SK-N-DZ (cell line): Measurements from ENCODE around the gene SVIL.
"Not testable (repeated sequence)": the region's sequence is repeated elsewhere in the genome, so short reads cannot be mapped to it uniquely, and the experiment has no call there.

Experiments used
- DNase-seq: peaks from one replicate; pipeline ENCODE4 v3.0.0-alpha.2; 2015; ENCODE audit warnings: low spot score

SVIL gene

DNA sequence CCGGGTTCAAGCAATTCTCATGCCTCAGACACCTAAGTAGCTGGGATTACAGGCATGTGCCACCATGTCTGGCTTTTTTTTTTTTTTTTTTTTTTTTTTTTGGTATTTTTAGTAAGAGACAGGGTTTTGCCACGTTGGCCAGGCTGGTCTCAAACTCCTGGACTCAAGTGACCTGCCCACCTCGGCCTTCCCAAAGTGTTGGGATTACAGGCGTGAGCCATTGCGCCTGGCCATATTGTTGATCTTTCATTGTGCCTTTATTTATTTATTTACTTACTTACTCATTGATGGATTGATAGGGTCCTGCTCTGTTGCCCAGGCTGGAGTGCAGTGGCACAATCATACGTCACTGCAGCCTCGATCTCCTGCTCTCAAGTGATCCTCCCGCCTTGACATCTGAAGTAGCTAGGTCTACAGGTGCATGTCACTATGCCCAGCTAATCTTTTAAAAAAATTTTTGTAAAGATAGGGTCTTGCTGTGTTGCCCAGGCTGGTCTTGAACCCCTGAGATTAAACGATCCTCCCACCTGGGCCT lies 30.4 kb downstream of the SVIL start:
- no peak for DNase-seq

DNA sequence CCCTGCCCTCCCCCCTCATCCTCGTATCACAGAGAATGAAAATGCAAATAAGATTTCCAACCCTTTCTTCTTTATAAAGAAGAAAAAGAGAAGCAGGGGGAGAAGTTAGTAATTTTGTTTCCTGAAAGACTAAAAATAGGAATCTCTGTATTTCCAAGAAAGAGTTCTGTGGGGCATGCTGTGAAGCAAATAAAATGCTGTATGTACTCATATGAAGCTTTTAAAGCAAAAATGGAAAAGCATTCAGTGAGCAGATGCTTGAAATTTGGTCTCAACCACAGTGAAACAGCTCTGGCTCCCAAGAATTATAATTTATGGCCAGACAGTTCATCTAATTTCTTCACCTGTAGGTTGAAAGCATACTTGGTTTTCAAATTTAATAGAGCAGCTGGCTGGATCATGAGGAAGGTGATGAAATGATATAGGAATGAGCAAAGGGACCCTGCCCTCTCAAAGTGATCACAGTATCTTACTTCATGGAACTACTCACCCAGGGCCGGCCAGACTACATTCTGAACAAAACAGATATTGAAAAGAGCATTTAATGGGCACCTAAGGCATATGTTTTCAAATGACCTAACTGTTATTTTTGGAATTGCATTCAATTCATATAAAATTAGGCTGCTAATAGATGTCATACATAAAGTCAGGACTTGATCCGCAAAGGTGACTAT lies 31.4 kb downstream of the SVIL start:
- DNase-seq: peak; percentile 12

DNA sequence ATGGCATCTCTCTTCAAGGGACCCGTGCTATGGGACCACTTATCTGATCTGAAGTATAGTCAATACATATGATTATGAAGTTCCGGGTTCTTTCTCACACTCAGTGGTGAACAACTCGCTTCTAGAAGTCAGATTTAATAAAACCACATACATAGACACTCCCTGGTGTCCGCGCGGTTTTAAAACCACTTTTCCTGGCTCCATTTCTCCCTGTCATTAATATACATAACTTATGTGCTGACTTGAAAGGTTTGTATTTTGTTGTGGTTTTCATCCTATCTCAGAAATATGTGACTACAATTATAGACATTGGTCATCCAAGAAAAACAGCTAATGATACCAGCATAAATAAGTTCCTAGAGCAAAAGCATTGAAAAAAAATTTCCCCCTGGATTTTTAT lies 34.0 kb downstream of the SVIL start:
- DNase-seq: no peak

DNA sequence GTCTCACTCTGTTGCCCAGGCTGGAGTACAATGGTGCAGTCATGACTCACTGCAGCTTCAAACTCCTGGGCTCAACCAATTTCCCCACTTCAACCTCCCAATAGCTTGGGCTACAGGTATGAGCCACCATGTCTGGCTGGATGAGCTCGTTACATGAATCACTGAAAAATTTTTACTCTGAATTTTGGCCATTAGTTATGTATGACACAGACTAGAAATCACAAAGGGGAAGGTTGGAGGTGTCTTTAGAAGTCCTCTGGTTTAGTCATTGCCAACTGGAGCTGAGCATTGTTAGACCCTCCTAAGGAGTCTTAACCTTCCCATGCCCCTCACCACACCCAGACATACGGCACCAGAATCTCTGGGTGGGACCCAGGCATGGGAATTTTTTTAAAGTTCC lies 34.7 kb downstream of the SVIL start:
- no peak for DNase-seq

DNA sequence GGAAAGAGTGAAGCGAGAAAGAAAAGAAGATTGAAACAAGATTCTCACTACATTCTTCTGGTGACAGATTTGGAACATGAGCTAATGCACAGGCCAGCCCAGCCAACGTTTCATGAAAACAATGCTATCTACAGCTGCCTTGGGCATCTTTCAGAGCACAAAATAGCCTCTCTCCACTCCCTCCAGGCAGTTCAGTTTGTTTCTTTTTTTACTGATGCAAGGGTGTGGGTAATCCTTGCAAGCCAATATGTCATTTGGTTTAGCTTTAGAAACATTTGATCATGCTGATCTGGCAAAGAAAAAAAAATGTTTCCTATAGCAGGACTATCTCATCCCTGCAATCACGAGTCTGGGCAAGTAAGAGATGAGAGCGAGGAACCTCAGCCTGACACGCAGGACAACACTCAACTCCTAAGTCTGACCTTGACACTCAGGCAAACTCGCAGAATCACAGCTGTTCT lies 35.9 kb downstream of the SVIL start:
- DNase-seq: no peak

DNA sequence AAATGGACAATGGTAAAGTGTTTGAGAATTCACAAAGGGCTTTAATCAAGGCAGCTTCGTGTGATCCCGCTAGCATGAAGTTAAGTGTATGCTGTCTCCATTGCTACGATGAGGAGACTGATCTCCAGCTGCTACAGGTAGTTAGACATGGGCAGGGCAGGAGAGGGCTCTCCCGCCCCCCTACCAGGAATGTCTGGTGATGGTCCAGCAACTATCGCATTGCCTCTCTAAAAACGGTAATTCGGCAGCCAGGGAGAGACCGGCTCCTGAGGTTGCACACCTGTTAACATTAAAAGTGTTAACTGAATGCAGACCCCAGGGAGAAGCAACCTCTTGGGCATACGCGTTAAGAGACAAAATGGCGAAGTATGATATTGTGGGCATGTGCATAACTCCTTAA lies 37.9 kb downstream of the SVIL start:
- DNase-seq: no peak

DNA sequence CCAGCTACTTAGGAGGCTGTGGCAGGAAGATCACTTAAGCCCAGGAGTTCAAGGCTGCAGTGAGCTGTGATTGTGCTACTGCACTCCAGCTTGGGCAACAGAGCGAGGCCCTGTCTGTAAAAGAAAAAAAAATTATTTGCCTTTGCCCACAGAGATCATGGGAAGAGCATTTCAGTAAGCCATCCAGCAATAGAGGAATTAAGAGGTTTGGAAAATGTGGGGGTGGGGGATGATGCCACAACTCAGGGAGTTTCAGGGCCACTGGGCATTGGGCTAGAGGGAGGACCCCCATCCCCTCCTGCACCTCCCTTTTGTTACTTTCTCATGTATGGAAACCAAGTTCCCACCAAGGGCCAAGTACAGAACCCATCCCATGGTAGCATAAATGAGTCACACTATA lies 38.4 kb downstream of the SVIL start:
- no peak for DNase-seq

DNA sequence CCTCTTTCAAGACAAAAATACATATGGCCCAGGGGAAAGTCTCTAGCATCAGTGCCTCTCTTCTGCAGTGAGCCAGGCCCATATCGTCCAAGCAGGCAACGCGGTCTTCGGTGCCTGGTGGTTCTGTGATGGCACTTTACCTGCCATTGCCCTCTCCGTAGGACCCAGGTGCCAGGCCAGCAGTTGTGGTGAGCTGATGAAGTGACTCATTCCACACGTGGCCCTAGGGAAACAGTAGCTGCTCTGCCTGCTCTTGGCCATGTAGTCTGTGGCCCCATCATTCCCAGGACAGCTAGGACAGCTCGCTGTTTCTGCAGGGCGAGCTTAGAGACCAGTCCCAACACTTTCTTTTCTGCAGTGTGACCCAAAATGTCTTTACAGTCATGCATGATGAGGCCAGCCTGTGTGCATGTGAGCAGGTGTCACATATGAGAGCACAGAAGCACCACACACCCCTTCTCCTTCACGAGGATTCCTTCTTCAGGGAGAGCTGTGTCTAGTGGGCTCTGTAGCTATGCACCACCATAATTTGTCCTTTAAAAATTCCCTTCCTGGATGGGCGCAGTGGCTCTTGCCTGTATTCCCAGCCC lies 39.0 kb downstream of the SVIL start:
- no peak for DNase-seq

DNA sequence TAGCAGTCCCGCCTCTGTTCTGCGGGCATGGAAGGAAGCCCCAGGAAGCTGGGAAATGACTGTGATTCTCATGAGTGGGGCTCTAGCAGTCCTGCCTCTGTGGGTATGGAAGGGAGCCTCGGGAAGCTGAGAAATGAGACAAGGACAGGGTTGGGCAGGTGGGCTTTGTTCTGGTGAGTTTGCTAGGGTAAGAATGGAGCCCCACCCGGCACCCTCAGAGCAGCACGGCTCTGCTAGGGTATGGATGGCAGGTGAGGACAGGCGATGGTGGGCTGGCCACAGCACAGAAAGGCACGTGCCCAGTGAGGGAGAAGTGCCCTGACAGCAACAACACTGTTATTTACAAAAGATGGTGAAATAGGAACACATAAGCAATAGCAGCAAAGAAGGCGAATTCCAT lies 39.6 kb downstream of the SVIL start:
- no peak for DNase-seq

DNA sequence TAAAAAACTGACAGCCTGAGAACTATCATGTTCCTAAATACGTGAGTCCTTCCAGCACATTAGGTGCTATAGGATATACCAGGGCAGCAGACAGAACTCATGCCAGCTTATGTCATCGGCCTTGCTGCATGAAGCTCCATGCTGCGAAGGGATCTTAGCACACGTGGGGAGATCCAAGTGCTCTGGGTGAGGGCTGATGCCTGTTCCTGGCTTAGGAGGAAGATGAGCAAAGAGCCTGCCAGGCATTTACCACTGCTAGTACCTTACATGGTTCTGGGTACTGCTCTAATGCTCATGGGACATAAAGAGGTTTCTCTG lies 43.2 kb downstream of the SVIL start:
- no peak for DNase-seq

DNA sequence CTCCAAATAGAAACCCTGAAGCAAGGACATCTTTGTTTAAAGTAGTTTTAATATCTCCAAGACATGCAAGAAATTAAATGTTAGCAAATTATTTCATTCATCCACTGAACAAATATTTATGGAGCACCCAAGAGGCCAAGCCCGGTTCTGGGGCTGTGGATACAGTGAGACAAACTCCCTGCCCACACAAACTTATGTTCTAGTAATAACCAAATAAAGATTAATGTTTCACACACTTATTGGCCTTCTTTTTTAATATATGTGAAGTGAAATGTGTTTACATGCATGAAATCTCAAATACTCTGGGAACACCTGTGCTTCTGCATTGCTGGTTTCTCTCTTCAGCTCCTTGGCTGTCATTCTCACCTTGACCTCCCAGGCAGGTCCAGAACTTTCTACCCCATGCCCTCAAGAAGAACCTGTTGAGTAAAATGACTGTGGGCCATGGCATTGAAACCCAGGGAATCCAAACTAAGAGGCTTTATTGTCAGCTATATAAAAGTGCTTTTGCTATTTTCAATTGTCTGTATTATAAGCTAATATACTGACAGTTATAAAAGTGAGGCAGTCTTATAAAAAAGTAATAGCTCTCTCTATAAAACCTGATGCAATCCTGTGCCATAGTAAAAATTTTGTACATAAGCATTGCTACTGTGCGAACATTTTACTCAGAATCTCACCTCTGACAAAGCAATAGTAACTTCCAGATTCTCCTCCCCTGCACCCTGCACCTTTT lies 43.7 kb downstream of the SVIL start:
- DNase-seq: no peak

DNA sequence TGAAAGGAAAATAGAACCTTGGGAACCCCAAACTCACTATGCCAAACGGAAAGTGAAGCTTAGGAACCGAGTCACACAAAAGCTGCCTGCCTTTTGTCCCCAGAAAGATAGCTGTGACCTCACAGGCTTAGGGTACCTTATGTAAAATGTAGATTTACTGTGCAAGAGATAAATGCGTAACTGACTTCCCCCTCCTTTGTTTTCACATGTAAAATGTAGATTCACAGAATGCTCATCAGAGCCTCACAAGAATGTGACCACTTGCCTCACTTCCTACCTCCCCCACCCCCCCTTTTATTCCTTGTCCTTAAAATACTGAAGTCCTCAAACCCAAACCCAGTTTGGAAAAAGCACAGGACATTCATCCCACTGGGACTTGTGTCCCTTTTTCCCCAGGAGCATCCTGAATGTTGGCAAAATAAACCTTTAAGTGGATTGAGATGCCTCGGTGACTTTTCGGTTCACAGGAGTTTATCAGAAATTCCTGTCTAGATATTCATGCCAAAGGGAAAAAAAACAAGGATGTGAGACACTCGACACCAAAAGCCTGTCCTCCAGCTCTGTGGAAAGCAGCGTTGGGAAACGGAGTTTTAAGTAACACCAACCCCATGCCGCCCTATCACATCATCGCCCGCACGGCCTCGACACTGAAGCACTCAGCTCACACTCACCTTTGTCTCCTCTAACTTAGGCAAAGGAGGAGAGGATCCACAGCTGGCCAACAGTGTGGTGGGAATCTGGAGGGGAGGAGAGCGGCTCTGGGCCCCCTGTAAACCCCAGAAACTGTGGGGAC lies 45.9 kb downstream of the SVIL start:
- no peak for DNase-seq

DNA sequence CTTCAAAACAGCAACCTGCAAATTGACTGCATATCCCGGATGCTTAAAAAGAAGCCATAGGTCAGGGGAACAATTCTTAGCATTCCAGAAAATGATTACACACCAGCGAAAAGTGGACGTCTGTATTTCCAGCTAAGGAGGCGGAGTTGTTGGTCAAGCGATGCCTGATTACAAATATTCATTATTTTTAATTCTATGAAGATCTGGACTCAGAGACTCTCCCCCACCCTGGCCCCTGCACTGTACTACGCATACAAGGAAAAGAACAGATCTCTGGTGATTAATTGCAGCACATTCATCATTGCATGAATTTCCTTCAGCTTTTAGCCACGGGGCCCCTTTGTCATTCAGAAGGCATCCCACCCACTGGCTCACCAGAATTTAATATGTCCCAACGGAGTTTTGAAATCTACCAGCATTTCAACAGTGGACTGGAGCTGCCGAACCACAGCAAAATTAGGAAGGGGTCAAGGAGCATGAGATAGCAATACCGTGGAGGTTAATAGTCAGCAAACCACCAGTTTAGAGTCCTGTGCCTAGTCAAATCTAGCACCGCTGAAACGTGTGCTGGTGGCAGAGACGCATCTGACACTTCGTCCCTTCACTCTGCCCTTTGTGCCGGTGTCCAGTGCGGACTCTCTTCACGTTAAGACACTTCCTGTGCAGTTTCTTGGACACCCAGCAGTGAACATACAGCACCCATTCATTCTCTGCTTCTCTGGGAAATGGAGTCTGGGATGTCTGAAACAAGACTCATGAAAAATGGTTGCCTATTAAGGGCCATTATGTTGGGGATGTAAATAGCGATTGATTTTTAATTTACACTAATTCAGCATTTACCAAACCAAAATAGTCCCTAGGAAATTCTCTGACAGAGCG lies 46.8 kb downstream of the SVIL start:
- DNase-seq: not testable (repeated sequence)

DNA sequence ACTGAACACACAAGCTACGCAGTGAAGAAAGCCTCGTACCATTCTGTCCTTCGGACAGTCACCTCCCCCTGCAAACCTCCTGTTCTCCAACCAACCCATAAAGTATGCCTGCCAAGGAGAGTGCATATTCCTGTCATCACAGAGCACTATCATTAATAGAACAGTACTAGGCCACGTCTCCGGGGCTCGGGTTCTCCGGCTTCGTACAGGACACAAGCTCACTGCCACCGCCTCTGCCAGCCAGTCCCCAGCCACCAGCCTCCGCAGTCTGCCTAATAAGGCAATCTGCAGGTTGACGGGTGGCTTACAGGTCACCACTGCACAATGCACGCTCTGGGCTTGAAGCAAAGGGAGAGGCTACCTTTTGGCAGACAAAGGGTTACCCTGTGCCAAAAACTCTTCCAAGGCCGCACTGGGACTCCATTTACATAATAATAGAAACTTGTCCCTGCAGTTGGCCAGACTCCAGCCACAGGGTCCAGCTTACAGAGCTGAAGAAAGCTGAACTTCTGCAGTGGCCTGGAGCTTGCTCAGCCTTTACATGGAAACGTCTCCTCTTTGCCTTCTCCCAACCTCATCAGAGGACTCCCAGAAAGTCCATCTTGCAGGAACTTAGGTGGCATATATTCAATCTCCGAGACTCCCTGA lies 47.5 kb downstream of the SVIL start:
- DNase-seq: not testable (repeated sequence)

DNA sequence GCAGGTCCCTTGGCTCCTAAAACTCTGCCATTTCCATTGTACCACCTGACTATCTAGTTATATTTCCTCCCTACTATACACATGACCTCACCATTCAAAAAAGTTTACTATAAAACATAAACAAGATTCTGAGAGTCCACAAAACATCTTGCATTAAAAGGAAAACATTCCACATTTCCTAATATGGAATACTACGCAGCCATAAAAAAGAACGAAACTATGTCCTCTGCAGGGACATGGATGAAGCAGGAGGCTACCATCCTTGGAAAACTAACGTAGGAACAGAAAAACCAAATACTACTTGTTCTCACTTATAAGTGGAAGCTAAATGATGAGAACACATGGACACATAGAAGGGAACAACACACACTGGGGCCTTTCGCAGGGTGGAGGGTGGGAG lies 48.3 kb downstream of the SVIL start:
- no peak for DNase-seq

DNA sequence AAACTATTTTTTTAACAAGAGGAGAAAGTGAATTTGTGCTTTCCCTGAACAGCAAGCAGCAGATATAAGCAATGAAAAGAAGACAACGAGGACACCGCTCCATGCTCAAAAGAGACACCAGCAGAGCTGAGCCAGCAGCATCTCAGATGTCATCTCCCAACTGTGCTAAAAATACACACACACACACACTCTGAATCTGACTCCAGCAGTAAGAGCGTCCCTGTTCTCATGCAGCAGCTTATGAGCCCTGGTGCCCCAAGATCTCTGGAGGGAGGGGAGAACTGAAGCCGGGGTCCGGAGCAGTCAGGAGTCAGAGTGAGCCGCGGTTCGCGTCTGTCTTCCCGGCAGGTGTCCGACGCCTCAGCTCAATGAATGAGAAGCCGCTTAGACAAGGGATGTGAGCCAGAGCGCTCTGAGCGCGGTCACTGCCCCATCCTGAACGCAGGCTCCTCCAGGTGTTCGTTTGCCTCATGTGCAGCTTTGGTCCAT lies 49.2 kb downstream of the SVIL start:
- no peak for DNase-seq

DNA sequence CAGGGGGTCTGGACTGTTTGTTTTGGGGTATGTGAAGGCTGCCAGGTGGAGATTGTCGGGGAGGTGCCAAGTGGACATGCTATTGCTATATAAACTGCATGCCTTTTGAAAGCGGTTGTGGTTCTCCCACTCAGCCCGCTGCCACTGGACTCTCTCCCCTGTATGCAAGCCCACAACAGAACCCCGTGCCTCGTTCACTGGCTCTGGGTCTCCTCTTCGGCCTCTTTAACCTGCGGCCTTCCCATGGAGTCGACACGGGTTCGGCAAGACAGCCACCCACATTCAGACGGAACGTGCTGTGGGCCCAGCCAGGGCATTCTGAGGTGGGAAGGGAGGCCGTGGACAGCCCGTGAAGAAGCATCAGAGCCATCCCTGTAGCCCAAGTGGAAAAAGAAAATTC lies 50.3 kb downstream of the SVIL start:
- no peak for DNase-seq

DNA sequence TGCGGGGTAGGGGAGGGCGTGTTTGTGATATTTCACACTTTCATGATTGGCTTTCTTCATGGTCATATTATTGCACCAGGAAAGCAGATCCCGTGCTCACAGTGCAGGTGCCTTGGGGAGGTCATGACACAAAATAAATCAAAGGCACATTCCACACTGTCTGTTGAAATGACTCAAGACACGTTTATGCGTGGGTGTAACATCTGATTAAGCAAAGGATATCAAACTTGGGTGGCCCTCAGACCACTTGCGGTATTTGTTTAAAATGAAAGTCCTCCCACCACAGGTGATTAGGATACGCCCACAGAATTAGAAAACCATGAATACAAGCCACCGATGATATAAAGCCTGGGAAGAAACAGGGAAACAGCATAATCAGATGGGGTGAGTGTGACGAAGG lies 51.1 kb downstream of the SVIL start:
- DNase-seq: no peak

DNA sequence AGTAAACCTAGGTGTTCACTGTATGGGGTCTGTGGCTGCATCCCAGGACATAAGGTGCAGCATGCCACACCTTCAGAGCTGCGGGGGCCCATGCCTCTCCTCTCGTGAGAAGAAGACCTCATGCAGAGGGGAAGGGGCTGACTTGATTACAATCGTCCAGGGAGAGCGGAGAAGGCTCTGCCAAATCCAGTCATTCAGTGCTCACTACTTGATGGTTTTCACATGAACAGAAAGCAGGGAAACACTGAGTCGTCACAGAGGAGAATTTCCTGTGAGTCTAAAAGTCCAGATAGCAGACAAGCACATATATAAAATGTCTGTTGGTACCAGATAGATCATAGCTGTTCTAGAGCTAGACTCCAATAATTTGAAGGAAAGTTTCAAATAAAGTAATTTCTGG lies 52.0 kb downstream of the SVIL start:
- not testable (repeated sequence) for DNase-seq

DNA sequence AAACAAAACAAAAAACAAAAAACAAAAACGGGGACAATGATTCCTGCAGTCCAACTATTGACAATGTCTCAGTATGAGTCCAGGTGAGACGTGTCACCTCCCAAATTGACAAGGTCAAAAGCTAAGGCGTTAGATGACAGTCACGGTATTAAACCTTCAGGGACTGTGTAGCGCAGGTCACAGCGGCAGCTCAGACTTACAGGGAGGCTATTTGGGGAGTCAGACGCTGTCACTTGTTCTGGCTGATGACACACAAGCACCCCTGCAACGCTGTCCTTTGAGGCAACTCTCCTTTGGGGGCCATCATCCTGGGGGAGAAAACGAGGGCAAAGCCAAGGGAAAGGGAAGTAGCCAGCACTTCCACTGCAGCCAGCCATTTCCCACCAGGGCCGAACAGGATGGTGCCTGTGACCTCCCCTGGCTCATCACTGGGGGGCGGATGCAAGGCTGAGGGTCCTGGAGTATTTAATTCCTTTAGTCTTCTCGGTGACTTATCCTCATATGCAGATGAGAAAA lies 55.3 kb downstream of the SVIL start:
- no peak for DNase-seq
